Effector CD8-positive, alpha-beta T cell (primary cell): ENCODE results near the gene MARK2.

ENCODE experiments used
- DNase-seq: peaks from one replicate; lab custom pipeline; 2025; lab: John Stamatoyannopoulos, UW

The MARK2 gene

DNA sequence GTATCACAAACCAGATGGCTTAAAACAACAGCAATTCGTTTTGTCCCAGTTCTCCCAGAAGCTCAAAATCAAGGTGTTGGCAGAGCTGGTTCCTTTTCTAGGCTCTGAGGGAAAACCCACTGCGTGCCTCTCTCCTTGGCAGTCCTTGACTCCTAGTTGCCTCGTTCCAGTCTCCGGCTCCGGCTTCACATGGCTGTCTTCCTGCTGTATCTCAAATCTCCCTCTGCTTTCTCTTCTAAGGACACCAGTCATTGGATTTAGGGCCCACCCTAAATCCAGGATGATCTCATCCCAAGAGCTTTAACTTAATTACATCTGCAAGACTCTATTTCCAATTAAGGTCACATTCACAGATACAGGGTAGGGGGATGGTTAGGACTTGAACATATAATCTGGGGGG, 90.7 kb downstream of the MARK2 start:
- DNase-seq: no peak

- DNase-seq: no peak
Observed at GRCh38 chr11:63931045-63931444, 92.1 kb downstream of the MARK2 start.

DNA sequence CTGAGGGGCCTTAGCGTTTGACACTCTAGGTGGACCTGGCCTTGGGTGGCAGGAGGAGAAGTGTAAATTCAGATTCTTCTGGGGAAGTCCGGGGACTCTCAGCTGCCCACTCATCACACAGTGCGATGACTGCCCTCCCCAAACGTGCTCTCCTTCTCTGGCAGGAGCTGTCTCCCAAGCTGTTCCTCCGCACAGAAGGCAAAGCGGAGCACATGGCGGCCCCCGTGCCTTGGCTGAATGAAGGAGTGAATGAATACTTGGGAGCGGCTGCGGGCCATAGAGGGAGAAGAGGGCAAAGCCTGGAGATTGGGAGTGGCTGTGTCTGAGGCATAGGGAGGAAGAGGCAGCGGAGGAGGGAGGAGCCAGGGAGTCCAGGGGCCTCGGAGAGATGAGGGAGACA, 93.0 kb downstream of the MARK2 start:
- DNase-seq: no peak

- no peak for DNase-seq
Observed at GRCh38 chr11:63933459-63933858, 94.5 kb downstream of the MARK2 start.

- DNase-seq: no peak
Observed at GRCh38 chr11:63937713-63938478, 99.0 kb downstream of the MARK2 start.

DNA sequence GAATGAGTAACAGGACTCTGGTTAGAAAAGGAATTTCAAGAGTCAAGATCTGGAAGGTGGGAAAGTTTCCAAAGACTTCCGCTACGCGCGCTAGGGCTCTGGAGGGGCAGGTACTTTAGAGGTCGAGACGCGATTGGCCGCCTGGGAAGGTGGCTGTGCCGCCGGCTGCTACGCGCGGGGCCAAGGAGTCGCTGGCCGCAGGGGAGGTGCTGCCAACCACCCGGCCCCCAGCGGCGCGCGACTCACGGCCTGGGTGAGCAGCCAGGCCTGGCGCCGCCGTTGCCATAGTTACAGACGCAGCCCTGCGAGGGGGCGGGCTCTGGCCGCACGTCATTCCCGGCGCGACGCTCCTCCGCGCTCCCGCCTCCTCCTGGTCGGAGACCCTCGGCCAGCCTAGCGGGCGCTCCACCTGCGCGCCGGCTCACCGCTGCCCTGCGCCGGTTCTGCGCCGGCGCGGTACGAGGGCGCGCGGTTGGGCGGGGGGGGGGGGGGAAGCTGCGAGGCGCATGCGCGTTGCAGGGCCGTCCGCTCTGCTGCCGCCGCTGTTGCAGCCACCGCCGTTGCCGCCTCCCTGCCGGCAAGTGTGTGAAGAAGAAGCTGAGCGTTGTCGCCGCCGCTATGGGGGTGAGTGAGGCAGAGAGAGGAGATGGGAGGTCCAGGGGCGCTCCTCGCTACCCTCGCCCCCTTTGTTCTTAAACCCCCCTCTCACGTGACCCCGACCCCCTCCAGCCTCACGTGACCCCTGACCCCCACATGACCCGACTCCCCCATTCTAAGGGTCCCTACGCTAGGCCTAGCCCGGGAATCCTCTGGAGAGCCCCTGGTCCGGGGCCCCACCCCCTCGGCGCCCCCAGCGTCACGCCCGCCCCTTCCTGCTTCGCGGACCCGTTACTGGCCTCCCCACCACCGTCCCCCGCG, 99.8 kb downstream of the MARK2 start, which contains the start of gene NAA40:
TSS of gene NAA40 (plus strand) at position 524 of the 918 bp plus-strand sequence. CDS start at position 619, 95 bp downstream.
- peak; percentile 86 for DNase-seq

DNA sequence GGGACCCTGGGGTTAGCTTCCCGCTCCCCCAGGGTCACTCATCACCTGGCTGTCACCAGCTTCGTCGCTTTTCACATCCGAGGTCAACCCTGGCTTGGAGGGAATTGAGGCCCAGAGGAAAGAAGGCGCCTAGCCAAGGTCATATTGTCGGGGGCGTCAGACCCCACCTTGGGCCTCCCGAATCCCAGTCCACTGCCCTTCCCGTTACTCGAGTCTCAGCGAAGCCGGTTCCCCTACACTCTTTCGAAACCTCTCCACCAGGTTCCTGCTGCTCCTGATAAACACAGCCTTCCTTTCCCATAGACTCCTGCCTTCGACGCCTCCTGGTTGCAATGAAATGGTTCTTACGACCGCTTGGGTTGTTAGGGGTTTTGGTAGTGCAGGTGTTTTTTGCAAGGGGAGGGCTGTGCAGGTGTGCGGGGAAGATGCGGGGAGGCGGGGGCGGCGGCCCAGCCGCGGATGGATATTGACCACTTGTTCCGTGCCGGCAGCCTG, 100.5 kb downstream of the MARK2 start:
- no peak for DNase-seq

DNA sequence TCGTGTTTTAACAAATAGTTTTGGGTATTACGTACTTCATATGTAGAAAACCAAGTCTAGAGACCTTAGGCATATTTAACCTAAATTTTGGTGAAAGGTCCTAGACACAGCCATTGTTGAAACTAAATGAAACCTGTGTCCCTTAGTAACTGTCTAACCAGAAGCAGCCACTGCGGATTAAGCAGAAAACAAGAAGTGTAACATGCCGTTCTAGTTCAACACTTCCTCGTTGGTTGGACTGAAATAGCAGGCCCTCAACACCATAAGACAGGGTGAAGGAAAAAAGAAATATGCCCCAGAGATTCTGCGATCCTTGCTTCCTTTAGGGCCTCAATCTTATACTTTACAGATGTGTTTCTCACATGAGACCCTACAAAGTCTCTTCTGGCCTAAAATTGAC, 101.9 kb downstream of the MARK2 start:
- DNase-seq: no peak

- no peak for DNase-seq
Observed at GRCh38 chr11:63941901-63942300, 103.0 kb downstream of the MARK2 start.

GRCh38 chr11:63942803-63943202, 103.9 kb downstream of the MARK2 start:
- DNase-seq: no peak

DNA sequence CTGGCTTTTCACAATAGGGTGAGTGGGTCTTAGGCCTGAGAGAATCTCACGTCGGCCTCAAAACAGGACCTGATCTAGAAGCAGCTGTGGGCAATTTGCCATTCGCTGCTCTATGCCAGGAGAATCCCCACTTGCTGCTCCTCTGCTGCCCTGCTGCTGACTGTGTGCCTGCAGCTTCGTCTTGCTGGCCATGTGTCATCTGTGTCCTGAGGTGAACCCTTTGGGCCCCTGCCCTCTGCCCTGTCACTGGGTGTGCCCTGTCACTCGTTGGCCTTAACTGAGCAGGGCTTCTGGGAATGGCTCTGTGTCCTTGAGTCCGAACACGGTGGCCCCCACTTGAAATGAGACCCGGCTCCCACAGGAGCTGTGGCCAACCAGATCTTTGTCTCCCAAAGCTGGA, 106.1 kb downstream of the MARK2 start:
- DNase-seq: no peak

DNA sequence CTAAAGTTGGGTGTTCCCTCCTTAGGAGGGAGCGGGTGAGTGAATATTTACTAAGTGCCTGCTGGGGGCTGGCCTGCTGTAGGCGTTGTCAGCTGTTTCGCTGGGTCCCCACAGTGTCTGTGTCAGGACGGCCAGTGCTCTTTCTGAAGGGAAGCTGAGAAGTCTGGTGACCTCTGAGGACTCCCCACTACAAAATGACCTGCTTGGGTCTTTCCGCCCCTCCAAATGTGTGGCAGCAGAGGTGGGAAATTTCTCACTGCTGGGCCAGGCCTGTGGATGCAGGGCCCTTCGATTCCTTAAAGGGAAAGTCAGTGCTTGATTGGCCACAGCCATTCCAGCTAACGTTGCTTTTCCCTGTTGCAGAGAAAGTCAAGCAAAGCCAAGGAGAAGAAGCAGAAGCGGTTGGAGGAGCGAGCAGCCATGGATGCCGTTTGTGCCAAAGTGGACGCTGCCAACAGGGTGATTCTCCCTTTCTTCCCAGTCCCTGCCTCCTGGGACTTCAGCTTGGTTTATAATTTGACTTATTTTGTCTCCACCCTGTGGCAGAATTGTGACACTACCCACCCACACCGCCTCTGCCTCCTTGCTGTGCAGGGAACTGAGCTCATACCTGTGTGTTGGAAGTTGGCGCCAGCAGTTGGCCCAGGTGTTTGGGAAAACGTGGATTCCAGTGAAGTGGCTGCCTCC, 106.7 kb downstream of the MARK2 start:
- DNase-seq: peak; percentile 8

- DNase-seq: no peak
Observed at GRCh38 chr11:63951779-63952536, 113.0 kb downstream of the MARK2 start.

GRCh38 chr11:63952570-63952969, 113.7 kb downstream of the MARK2 start:
- no peak for DNase-seq

DNA sequence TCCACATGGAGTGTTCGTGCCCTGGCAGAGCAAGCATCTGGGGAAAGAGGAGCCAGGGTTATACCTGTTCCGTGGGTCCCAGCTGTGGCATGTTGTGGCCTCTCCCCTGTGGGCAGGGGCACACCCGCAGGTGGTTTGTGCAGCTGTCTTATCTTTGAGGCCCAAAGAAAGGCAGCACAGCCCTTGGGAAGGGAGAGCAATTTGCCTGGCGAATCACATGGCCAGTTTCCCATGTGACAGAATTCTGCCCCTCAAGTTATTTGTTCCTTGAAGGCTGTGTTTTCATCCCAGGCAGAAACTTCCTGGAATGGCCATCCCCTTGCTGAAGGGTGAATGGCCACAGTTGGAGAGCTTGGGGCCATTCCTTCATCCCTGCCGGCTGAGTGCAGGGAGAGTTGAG, 119.1 kb downstream of the MARK2 start:
- DNase-seq: no peak
